Activated naive CD8-positive, alpha-beta T cell treated with anti-CD3 and anti-CD28 coated beads for 36 hours (primary cell): ENCODE results near the gene PPP4R3A. TPM values are rescaled to one million over a fixed set of nuclear protein-coding genes. Genes with fewer than 3 reads are reported as not detected.
"Not testable (repeated sequence)": the region's sequence is repeated elsewhere in the genome, so short reads cannot be mapped to it uniquely, and the experiment has no call there.

Experiments
- DNase-seq: peaks from one replicate; pipeline ENCODE4 v3.0.0; 2021
- H3K27ac Mint-ChIP-seq: one replicate; pipeline ENCODE4 v1.8.0; 2022; ENCODE audit warnings: mild to moderate bottlenecking, moderate library complexity, mixed read lengths
- H3K27me3 Mint-ChIP-seq: one replicate; pipeline ENCODE4 v1.8.0; 2022; ENCODE audit warnings: mild to moderate bottlenecking, mixed read lengths
- H3K36me3 Mint-ChIP-seq: one replicate; pipeline ENCODE4 v1.8.0; 2021; ENCODE audit warnings: mild to moderate bottlenecking, mixed read lengths
- H3K4me1 Mint-ChIP-seq: one replicate; pipeline ENCODE4 v1.8.0; 2021; ENCODE audit warnings: mixed read lengths
- H3K4me3 Mint-ChIP-seq: one replicate; pipeline ENCODE4 v1.8.0; 2022; ENCODE audit warnings: mild to moderate bottlenecking, moderate library complexity, mixed read lengths
- H3K9me3 Mint-ChIP-seq: one replicate; pipeline ENCODE4 v1.8.0; 2022; ENCODE audit warnings: mixed read lengths
- total RNA-seq, 2 experiments: library from RNA; stranded (reverse); gene quantifications; one replicate each; pipeline ENCODE4 v1.2.3, GENCODE V29; 2021

Gene PPP4R3A
- total RNA-seq, 2 experiments from 2014 or later: 122 TPM

DNA sequence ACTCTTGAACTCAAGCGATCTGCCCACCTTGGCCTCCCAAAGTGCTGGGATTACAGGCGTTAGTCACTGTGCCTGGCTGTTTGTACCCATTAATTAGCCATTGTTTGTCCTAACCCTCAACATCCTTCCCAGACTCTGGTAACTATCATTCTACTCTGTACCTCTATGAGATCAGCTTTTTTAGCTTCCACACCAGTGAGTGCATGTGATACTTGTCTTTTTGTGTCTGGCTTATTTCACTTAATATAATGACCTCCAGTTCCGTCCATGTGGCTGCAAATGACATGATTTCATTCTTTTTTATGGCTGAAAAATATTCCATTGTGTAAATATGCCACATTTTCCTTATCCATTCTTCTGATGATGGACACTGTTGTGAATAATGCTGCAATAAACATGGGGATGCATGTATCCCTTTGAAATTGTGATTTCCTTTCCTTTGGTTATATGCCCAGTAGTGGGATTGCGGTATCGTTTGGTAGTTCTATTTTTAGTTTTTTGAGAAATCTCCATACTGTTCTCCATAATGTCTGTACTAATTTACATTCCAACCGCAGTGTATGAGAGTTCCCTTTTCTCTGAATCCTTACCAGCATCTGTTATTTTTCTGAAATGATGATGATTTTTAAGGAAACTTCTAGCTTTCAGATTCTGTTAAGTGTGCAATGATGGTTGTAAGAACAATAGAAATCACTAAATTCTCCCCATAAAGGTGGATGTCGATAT, 6.7 kb upstream of the PPP4R3A start:
- no peak for DNase-seq
- Mint-ChIP-seq H3K36me3 (no peaks in the 10 kb centered on the region), H3K27ac (no peak overlapping the region), H3K27me3 (no peaks in the 10 kb centered on the region), H3K9me3 (no peaks in the 10 kb centered on the region), H3K4me3 (no peak overlapping the region), H3K4me1 (no peaks in the 10 kb centered on the region)

DNA sequence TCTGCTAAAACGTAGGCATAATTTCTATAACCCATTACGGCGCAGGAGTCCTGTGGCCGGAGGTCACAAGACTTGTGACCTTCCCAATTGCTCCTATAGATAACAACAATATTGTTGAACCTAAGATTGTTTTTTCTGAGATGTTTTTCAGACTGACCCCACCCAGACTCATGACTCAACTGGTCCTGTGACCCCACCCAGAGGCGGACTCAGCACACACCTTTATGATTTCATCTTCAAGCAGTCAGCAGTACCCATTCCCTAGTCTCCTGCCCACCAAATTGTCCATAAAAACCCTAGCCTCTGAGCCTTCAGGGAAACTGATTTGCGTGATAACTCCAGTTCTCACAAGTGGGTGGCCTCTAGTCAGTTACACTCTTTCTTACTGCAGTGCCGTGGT, 5.9 kb upstream of the PPP4R3A start:
- Mint-ChIP-seq H3K36me3 (no peaks in the 10 kb centered on the region), H3K4me1 (peaks cover 2% of the 10 kb centered on the region), H3K9me3 (no peaks in the 10 kb centered on the region), H3K27me3 (no peaks in the 10 kb centered on the region), H3K27ac (no peak overlapping the region), H3K4me3 (no peak overlapping the region)
- DNase-seq: no peak

DNA sequence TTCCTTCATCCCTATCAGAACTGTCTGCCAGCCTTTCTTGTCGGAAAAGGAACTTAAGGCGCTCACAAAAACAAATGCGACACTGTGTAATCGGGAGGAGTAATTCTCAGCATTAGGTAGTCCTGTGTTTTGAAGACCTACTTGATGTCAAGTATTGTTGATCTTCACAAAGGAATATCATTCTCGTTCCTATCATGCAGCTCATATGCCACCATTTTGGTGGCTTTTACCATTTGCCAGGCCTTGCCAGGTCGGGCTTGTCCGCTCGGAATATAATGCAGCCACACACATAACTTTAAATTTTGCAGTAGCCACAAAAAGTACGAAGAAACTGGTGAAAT, 903 bp upstream of the PPP4R3A start:
- Mint-ChIP-seq H3K9me3 (no peaks in the 10 kb centered on the region), H3K4me3 (peak overlapping the region; percentile 100), H3K27ac (peak overlapping the region; percentile 100), H3K4me1 (peaks cover 14% of the 10 kb centered on the region), H3K36me3 (peaks cover 28% of the 10 kb centered on the region), H3K27me3 (no peaks in the 10 kb centered on the region)
- DNase-seq: no peak

DNA sequence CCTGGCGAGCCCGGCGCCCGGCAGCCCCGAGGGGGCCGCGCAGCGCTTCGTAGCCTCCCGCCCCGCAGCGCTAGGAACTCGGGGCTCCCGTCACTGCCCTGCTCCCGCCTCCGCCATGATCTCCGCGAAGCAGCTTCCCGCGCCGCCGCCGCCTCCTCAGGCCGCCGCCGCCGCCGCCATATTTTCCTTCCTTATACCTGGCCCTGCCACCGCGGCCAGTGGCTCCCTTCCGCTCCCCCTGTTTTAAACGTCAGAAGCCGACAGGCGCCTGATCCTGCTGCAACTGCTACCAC, 286 bp downstream of the PPP4R3A start:
- Mint-ChIP-seq H3K27me3 (no peaks in the 10 kb centered on the region), H3K27ac (peak overlapping the region; percentile 100), H3K9me3 (no peaks in the 10 kb centered on the region), H3K36me3 (peaks cover 39% of the 10 kb centered on the region), H3K4me1 (peaks cover 20% of the 10 kb centered on the region), H3K4me3 (peak overlapping the region; percentile 100)
- DNase-seq: no peak

DNA sequence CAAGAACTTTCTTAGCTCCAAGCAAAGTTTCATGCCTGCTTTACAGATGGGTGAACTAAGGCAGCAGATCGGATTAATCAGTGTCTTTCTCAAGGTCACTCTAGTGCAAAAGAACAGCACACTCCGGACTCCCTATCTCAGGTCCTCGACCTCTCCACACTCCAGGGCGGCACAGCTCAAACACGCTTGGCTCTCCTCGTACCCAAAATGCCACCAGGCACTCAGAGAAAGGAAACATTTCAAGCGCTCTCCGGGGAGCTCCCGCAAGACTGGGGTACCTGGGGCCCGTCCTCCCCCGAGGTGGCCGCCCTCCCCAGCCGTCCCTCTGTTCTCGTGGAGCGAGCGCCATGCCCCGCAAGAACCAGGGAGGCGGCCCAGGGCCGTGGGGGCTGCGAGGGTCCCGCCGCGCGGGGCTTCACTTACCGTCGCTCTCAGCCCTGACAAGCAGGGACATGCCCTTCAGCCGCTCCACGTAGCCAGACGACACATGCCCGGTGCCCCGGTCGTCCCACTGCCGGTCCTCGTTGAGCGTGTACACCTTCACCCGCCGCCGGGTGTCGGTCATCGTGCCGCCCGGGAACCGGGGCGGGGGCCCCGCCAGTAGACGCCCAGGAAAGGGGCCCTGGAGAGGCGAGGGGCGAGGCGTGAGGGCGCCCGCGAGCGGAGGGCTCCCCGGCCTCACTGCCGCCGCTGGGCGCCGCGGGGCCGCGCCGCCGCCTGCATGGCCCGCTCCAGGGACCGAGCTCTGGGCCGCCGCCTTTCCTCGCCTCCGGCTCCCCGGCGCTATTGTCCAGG, 830 bp downstream of the PPP4R3A start:
- H3K4me1 Mint-ChIP-seq: peaks cover 22% of the 10 kb centered on the region
- H3K36me3 Mint-ChIP-seq: peaks cover 45% of the 10 kb centered on the region
- H3K27ac Mint-ChIP-seq: peak overlapping the region; percentile 91
- DNase-seq: peak; percentile 47
- H3K4me3 Mint-ChIP-seq: peak overlapping the region; percentile 95
- H3K9me3 Mint-ChIP-seq: no peaks in the 10 kb centered on the region
- no peaks in the 10 kb centered on the region for H3K27me3 Mint-ChIP-seq

DNA sequence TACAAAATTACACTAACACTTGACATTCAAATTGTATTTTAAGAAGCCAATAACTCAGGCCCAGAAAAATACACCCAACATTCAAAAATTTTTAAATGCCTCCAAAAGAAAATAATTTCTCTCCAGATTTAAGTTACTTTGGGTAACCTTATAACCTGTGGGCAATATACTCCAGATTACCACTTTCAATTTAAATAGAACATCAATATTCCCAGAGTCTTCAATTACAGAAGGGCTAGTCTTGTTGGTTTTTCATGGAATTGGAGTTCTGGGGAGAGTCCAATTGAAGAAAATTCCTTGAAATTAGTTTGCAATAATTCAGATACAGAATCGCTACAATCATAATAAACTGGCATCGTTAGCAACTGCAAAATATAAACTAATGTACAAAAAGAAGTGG, 2.0 kb downstream of the PPP4R3A start:
- Mint-ChIP-seq H3K4me1 (peaks cover 28% of the 10 kb centered on the region), H3K27ac (peak overlapping the region; percentile 91), H3K36me3 (peaks cover 54% of the 10 kb centered on the region), H3K4me3 (peak overlapping the region; percentile 95), H3K27me3 (no peaks in the 10 kb centered on the region), H3K9me3 (no peaks in the 10 kb centered on the region)
- no peak for DNase-seq

DNA sequence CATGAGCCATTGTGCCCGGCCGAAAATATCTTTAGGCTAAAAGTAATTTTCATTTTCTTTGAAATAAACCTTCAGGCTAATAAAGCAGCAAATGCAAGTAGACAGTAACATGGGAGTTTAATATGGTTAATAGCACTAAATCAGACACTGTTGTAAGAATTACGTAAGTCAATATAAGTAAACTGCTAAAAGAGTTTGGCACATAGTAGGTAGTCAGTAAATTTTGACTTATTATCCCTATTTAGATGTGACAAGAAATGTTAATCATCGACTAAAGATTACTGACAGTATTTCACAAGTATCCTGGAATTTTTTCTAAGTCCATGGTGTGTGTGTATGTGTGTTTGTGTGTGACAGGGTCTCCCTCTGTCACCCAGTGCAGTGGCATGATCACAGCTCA, 3.9 kb downstream of the PPP4R3A start:
- Mint-ChIP-seq H3K4me1 (peaks cover 39% of the 10 kb centered on the region), H3K27me3 (no peaks in the 10 kb centered on the region), H3K4me3 (peak overlapping the region; percentile 59), H3K36me3 (peaks cover 64% of the 10 kb centered on the region), H3K27ac (peak overlapping the region; percentile 58), H3K9me3 (no peaks in the 10 kb centered on the region)
- DNase-seq: no peak

DNA sequence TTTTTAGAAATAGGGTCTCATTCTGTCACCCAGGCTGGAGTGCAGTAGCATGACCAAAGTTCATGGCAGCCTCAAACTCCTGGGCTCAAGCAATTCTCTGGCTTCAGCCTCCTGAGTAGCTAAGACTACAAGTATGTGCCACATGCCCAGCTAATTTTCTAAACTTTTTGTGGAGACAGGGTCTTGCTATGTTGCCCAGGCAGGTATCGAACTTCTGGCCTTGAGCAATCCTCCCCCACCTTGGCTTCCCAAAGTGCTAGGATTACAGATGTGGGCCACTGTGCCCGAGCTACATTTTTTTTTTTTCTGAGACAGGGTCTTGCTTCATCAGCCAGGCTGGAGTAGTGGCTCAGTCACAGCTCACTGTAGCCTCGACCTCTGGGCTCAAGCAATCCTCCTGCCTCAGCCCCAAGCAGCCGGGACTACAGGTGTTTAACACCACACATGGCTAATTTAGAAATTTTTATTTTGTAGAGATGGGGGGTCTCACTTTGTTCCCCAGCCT, 7.1 kb downstream of the PPP4R3A start:
- Mint-ChIP-seq H3K4me1 (peaks cover 46% of the 10 kb centered on the region), H3K27me3 (no peaks in the 10 kb centered on the region), H3K36me3 (peaks cover 67% of the 10 kb centered on the region), H3K4me3 (no peak overlapping the region), H3K9me3 (no peaks in the 10 kb centered on the region), H3K27ac (peak overlapping the region; percentile 48)
- DNase-seq: no peak

DNA sequence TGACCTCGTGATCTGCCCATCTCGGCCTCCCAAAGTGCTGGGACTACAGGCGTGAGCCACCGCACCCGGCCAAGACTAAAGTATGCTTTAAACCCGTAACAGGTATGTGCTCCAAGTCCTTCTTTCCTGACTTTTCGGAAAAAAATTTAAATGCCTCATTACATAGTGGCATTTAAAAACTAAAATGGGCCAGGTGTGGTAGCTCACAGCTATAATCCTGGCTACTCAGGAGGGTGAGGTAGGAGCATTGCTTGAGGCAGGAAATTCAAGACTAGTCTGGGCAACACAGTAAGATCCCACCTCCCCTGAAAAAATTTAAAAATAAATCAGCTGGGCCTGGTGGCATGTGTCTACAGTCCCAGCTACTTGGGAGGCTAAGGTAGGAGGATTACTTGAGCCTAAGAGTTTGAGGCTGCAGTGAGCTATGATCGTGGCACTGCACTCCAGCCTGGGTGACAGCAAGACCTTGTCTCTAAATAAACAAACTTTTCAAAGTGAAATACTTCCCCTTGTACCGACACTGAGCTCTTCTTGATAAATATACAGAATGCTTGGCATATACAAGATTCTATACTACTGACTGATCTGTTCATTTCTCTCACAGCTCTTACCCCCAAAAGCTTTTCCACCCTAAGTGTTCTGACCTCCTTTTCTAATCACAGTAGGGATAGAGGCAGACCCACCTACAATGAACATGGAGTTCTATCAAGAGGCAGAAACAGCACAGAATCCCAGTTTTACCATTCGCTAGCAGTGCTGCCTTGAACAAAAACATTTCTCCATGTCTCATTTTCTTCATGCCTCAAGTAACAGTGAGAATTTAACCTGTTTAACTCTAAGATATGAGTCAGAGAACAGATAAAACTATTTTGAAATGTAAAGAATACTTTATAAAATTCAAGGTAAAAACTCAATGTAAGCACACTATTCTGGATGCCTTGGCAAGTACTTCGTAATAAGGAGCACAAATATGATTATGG, 7.9 kb downstream of the PPP4R3A start:
- H3K4me1 Mint-ChIP-seq: peaks cover 54% of the 10 kb centered on the region
- no peak overlapping the region for H3K4me3 Mint-ChIP-seq
- H3K27me3 Mint-ChIP-seq: no peaks in the 10 kb centered on the region
- peaks cover 69% of the 10 kb centered on the region for H3K36me3 Mint-ChIP-seq
- DNase-seq: no peak
- H3K9me3 Mint-ChIP-seq: no peaks in the 10 kb centered on the region
- peak overlapping the region; percentile 22 for H3K27ac Mint-ChIP-seq

DNA sequence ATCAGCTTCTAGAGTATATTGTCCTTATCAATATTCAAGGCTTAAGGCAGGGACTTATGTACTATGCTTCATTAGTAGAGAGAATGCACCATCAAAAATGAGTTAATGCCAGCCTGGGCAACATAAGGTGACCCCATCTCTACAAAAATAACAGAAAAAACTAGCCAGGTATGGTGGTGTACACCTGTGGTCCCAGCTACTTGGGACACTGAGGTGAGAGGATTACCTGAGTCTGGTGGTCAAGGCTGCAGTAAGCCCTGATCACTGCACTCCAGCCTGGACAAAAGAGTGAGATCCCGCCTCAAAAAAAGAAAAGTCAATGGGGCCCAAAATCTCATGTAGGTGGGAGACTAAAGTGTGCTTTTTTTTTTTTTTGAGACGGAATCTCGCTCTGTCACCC, 8.8 kb downstream of the PPP4R3A start:
- Mint-ChIP-seq H3K36me3 (peaks cover 71% of the 10 kb centered on the region), H3K27me3 (no peaks in the 10 kb centered on the region), H3K27ac (no peak overlapping the region), H3K9me3 (no peaks in the 10 kb centered on the region), H3K4me1 (peaks cover 56% of the 10 kb centered on the region), H3K4me3 (no peak overlapping the region)
- no peak for DNase-seq

DNA sequence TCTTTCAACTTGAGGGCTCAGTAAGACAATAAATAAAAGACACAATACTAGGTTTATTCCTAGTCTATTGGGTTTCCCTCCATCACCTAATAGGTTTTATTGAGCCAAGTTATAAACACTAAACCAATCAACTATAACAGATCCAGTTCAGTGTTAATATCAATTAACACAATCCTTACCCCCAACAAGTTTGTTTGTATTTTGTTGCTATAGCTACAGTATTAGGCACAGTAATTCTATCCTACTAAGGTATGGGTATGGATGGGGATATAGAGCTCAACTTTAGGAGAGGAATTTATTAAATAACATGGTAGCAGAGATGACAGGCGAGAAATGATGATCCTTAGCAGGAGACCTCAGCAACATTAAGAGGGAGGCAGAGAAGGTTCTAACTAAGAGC, 13.3 kb downstream of the PPP4R3A start:
- Mint-ChIP-seq H3K36me3 (peaks cover 56% of the 10 kb centered on the region), H3K27me3 (no peaks in the 10 kb centered on the region), H3K9me3 (no peaks in the 10 kb centered on the region), H3K4me3 (no peak overlapping the region), H3K27ac (peak overlapping the region; percentile 63), H3K4me1 (peaks cover 71% of the 10 kb centered on the region)
- no peak for DNase-seq

DNA sequence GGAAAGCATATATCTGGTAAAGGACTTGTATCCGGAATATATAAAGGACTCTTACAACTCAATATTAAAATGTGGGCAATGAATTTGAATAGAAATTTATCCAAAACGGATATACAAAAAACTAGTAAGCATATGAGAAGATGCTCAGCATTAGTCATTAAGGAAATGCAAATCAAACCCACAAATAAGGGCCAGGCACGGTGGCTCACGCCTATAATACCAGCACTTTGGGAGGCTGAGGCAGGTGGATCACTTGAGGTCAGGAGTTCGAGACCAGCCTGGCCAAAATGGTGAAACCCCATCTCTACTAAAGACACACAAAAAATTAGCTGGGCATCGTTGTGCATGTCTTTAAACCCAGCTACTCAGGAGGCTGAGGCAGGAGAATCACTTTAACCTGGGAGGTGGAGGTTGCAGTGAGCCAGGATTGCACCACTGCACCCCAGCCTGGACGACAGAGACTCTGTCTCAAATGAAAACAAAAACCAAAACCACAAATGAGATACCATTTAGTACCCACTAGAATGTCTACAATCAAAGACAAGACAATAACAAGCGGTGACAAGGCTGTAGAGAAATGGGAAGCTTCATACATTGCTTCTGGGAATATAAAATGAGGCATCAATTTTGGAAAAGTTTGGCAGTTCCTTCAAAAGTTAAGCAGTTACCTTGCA, 15.6 kb downstream of the PPP4R3A start:
- peak overlapping the region; percentile 5 for H3K4me3 Mint-ChIP-seq
- DNase-seq: peak; percentile 9
- not testable (repeated sequence) for H3K9me3 Mint-ChIP-seq

DNA sequence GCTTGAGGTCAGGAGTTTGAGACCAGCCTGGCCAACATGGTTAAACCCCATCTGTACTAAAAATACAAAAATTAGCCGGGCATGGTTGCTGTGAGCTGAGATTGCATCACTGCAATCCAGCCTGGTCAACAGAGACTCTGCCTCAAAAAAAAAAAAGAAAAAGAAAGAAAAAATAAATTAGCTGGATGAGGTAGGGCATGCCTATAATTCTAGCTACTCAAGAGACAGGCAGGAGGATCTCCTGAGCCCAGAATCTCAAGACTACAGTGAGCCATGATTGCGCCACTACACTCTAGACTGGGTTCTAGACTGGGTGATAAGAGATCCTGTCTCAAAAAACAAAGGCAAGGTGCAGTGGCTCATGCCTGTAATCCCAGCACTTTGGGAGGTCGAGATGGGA, 16.9 kb downstream of the PPP4R3A start:
- Mint-ChIP-seq H3K4me1 (peaks cover 59% of the 10 kb centered on the region), H3K36me3 (peaks cover 38% of the 10 kb centered on the region), H3K27ac (peak overlapping the region; percentile 51), H3K27me3 (no peaks in the 10 kb centered on the region), H3K4me3 (no peak overlapping the region), H3K9me3 (no peaks in the 10 kb centered on the region)
- DNase-seq: no peak

More for the DNA sequence above, 15.6 kb downstream of the PPP4R3A start:
- Mint-ChIP-seq H3K36me3 (peaks cover 40% of the 10 kb centered on the region), H3K27ac (peak overlapping the region; percentile 63), H3K4me1 (peaks cover 63% of the 10 kb centered on the region)
- H3K27me3 Mint-ChIP-seq: not testable (repeated sequence)

DNA sequence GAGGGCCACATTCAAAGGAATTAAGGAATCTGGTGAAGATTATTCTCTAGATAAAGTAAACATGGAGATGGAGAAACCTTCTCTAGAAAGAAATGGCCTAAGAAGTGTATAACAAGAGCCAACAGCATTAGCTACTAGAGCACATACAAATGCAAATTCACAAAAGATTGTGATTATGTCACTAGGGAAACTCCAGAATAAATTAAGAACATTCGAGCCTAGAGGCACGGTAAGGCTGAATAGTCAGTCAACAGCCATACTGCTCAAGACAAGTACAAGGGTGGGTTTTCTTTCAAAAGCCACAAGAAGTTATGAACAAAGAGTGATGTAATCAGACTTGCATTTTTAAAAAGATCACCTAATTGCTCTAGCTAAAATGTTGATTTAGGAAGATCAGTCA, 25.4 kb downstream of the PPP4R3A start:
- Mint-ChIP-seq H3K9me3 (no peaks in the 10 kb centered on the region), H3K4me3 (no peak overlapping the region), H3K4me1 (peaks cover 36% of the 10 kb centered on the region), H3K27me3 (no peaks in the 10 kb centered on the region), H3K27ac (peak overlapping the region; percentile 68), H3K36me3 (peaks cover 53% of the 10 kb centered on the region)
- DNase-seq: no peak
